Purkinje cell (primary cell): ENCODE measurements around the gene ZDHHC5. TPM values are rescaled to one million over a fixed set of nuclear protein-coding genes. Genes with fewer than 3 reads are reported as not detected.

Source experiments
- polyA plus RNA-seq: library from polyadenylated mRNA; unstranded; fragments of >200 nt; fragmentation: Nextera tagmentation; gene quantifications from 2 replicates; pipeline ENCODE4 v1.2.1, GENCODE V29; 2014

ZDHHC5 gene, protein sequence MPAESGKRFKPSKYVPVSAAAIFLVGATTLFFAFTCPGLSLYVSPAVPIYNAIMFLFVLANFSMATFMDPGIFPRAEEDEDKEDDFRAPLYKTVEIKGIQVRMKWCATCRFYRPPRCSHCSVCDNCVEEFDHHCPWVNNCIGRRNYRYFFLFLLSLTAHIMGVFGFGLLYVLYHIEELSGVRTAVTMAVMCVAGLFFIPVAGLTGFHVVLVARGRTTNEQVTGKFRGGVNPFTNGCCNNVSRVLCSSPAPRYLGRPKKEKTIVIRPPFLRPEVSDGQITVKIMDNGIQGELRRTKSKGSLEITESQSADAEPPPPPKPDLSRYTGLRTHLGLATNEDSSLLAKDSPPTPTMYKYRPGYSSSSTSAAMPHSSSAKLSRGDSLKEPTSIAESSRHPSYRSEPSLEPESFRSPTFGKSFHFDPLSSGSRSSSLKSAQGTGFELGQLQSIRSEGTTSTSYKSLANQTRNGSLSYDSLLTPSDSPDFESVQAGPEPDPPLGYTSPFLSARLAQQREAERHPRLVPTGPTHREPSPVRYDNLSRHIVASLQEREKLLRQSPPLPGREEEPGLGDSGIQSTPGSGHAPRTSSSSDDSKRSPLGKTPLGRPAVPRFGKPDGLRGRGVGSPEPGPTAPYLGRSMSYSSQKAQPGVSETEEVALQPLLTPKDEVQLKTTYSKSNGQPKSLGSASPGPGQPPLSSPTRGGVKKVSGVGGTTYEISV
- polyA plus RNA-seq = 26.2 and 26.9 TPM in 2 replicates

GRCh38 chr11:57667736-57668433 is at the start of gene ZDHHC5:
ZDHHC5 (plus strand) TSS chr11:57668114; CDS start chr11:57673091, 4,977 bp downstream.

DNA sequence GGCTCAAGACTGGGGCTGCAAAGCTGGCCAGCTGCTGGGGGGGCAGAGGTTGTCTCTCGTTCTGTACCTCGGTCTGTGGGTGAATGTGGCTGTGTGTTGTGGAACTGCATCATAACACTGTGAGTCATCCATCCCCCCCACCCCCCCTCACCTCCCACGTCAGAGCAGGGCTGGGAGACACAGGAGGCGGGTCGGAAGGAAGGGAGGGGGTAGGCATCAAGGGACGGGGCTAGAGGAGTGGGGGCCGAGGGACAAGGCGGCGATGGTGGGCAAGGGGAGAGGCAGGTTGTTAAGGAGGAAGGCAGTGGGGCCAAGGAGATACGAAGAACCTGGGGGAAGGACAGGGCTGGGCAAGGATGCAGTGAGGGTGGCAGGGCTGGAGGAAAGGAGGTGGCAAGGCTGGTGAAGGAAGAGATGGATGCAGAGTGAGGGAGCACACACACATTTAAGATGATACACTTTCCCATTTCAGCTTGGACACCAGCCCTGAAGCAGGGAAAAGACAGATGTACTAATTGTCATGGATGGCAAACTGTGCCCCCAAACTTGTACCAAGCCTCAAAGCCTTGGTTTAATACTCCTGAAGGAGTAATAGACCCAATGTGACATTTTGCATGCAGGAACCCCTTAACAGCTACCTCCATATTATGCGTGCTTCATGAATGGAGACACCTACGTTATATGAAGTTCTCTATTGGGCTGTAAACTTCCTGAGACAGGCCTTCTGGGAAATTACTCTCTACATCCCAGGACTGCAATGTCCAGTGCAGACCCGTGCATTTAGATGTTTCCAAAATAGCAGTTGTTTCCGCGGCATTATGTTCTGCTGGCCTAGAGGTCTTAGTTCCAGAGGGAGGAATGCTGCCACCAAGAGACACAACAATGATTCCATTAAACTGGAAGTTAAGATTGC is 17.8 kb upstream of the ZDHHC5 start, which contains the start of gene YPEL4:
Gene YPEL4, minus strand, starts transcription at position 87 of the 913 bp plus-strand sequence. CDS start 2,805 bp downstream, outside the sequence.

GRCh38 chr11:57657194-57658022 is 10.5 kb upstream of the ZDHHC5 start, which contains the start of gene CLP1:
CLP1 (plus strand) TSS chr11:57657762; CDS start chr11:57659477, 1,715 bp downstream.

GRCh38 chr11:57711414-57712255 is 43.7 kb downstream of the ZDHHC5 start, which contains the start of gene MED19:
MED19 (minus strand) TSS chr11:57712215; CDS start chr11:57712179, 36 bp downstream.

GRCh38 chr11:57712256-57713150 is 44.6 kb downstream of the ZDHHC5 start, which contains the start of gene TMX2:
TMX2 (plus strand) TSS chr11:57712593; CDS start chr11:57712619, 26 bp downstream.

DNA sequence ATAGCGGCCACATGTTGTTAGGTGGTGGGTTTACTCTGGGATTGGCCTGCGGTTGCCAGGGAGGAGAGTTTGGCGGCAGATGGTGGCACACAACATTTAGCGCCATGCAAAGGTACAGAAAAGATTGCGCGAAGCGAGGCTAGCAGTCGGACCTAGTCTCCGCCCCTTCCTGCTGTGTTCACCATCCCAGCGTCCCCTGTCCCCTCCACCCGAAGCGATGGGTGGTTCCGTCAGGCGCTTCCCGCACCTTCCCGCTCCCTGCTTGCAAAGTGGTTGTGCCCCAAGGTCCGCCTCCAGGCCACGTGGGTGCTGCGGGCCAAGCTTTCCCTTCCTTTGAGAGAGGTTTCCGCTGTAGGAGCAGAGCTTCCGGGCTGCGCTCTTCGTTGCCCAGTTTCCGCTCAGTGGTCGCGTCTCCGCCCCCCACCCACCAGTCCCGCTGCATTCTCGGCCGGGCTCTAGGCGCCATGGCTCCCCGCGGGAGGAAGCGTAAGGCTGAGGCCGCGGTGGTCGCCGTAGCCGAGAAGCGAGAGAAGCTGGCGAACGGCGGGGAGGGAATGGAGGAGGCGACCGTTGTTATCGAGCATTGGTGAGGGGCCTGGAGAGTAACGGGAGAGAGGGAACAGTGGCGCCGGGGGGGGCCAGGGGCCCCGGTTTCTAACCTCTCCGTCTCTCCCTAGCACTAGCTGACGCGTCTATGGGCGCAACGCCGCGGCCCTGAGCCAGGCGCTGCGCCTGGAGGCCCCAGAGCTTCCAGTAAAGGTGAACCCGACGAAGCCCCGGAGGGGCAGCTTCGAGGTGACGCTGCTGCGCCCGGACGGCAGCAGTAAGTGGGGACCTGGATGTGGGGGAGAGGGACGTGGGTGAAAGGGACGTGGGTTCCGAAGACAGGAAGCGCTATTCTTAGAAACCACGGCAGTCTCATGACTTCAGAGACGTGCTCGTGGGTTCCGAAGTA is 73.5 kb downstream of the ZDHHC5 start, which contains the start of gene SELENOH:
Gene SELENOH, plus strand, starts transcription at position 360 of the 955 bp plus-strand sequence. Its CDS starts 105 bp downstream, at position 465.

Other genes starting within 250 kb of the ZDHHC5 start
- 1.1 and 3.0 TPM in 2 replicates for gene SLC43A3, start 241.0 kb upstream of the ZDHHC5 start, polyA plus RNA-seq
- gene RTN4RL2, start 207.6 kb upstream of the ZDHHC5 start, polyA plus RNA-seq = 0.16 TPM in 1 of 2 replicates, not detected in the other
- gene SLC43A1, start 152.4 kb upstream of the ZDHHC5 start, polyA plus RNA-seq = 0.16 and 1.1 TPM in 2 replicates
- 261 and 303 TPM in 2 replicates for gene TIMM10, start 137.4 kb upstream of the ZDHHC5 start, polyA plus RNA-seq
- not detected in 2 replicates for gene SMTNL1, start 130.5 kb upstream of the ZDHHC5 start, polyA plus RNA-seq
- gene UBE2L6, start 100.4 kb upstream of the ZDHHC5 start, polyA plus RNA-seq = 19.2 and 28.4 TPM in 2 replicates
- gene SERPING1, start 70.4 kb upstream of the ZDHHC5 start, polyA plus RNA-seq = 9.1 and 24.1 TPM in 2 replicates
- gene YPEL4, start 18.2 kb upstream of the ZDHHC5 start, polyA plus RNA-seq = 0.24 and 1.0 TPM in 2 replicates
- 5.1 and 5.6 TPM in 2 replicates for gene CLP1, start 10.4 kb upstream of the ZDHHC5 start, polyA plus RNA-seq
- 16.3 and 22.3 TPM in 2 replicates for gene MED19, start 44.1 kb downstream of the ZDHHC5 start, polyA plus RNA-seq
- 167 and 173 TPM in 2 replicates for gene TMX2, start 44.5 kb downstream of the ZDHHC5 start, polyA plus RNA-seq
- 58.7 and 79.0 TPM in 2 replicates for gene SELENOH, start 73.4 kb downstream of the ZDHHC5 start, polyA plus RNA-seq
- gene BTBD18, start 83.7 kb downstream of the ZDHHC5 start, polyA plus RNA-seq = 0.24 TPM in 1 of 2 replicates, not detected in the other
- 10.6 and 12.1 TPM in 2 replicates for gene CTNND1, start 93.7 kb downstream of the ZDHHC5 start, polyA plus RNA-seq